ENCODE results near the gene FBXO36.
"Not testable (repeated sequence)": the region's sequence is repeated elsewhere in the genome, so short reads cannot be mapped to it uniquely, and the experiment has no call there.

Gene FBXO36

GRCh38 chr2:229910832-229911412 lies 11.4 kb upstream of the FBXO36 start:
- DNase-seq (ENCODE audit: low read depth), result peak; percentile 18

DNA sequence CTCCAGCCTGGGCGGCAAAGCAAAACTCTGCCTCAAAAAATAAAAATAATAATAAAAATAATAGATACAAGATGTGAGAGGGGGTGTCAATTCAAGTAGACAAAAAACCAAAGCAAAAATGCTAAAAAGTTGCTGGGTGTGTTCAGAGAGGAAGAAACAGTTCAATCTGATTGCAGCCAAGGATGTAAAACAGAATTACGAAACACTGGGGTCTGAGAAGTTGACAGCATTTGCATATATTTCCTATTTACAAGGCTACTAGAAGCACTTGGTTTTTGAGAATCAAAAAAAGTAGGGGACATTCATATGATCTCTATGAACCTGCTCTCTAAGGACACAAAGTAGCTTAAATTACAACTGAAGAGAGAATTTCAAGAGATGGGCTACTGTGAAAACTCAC lies 8.1 kb upstream of the FBXO36 start:
- DNase-seq (ENCODE audit: low read depth), result no peak

DNA sequence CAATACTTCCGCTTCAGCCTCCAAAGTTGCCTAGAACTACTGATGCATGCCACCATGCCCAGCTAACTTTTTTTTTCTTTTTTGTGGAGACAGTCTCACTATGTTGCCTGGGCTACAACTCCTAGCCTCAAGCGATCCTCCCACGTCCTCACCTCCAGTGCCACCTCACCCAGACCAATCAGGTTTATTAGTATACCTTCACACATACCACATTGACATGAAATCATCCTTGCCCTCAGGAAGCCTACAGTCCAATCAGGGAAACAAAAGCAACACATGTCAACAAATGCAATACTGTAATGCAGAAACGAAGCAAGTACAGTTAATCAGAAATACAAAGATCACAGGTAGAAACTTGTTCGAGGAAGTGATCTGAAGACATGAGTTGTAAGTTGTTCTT lies 4.5 kb upstream of the FBXO36 start:
- DNase-seq (ENCODE audit: low read depth), result no peak

DNA sequence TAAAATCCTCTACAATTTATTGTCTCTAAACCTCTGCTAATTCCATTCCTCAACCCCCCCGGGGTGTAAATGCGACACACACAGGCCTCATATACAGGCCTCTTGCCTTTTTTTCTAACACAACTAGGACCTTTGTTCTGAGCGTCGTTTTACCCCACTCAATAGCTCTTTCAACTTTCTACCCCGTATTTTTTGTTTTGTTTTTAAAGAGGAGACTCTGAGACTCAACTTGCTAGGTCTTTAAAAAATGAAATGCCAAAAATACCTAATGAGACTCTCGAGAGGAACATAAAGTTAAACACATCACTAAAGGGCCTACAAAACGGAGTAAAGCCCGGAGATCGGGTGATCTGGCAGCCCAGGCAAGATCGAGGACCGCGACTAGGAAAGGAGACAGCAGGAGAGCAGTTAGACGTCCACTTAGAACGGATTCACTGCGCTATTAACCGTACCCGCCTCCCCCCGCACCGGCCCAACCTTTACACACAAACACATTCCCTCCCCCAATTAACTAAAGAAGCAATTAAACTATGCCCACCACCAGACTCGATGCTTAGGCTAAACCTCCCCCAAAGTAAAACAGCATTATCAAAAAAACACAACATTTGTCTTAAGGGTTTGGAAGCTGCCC lies 2.2 kb upstream of the FBXO36 start:
- DNase-seq (ENCODE audit: low read depth), result peak; percentile 20

GRCh38 chr2:229921101-229921891 lies 1.0 kb upstream of the FBXO36 start:
- DNase-seq (ENCODE audit: low read depth), result peak; percentile 49

DNA sequence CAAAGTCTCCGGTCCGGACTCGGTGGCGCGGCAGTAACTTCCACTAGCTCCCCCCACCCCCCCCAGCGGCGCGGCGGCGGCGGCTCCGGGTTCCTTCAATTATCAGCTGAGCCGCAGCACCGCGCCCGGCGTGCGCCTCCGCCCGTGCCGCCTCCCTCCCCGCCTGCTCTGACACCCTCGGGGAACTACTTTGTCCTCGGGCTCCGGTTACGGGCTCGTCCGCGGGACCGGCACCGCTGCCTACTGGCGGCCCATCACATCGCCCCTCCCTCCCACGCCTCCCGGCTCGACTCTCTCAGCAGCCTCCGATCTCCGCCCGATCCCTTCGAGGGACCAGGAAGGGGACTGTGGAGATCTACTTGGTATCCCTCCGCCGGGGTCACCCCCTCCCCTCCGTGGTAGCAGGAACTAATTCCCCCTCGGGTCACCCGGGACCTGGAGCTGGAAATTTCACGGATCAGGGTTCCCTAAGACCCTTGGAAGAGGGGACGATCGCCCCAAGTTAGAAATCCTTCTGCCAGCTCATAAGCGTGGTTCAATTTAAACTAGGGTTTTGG lies 333 bp upstream of the FBXO36 start, which contains the start of gene TRIP12:
Gene TRIP12 (minus strand): TSS at position 118 of the 557 bp plus-strand sequence. CDS start 41,930 bp downstream, outside the sequence.
- DNase-seq (ENCODE audit: low read depth), result peak; percentile 82

GRCh38 chr2:229924541-229924940 lies 2.2 kb downstream of the FBXO36 start:
- not testable (repeated sequence) for DNase-seq (ENCODE audit: low read depth)

GRCh38 chr2:229925201-229925600 lies 2.9 kb downstream of the FBXO36 start:
- DNase-seq (ENCODE audit: low read depth), result no peak

DNA sequence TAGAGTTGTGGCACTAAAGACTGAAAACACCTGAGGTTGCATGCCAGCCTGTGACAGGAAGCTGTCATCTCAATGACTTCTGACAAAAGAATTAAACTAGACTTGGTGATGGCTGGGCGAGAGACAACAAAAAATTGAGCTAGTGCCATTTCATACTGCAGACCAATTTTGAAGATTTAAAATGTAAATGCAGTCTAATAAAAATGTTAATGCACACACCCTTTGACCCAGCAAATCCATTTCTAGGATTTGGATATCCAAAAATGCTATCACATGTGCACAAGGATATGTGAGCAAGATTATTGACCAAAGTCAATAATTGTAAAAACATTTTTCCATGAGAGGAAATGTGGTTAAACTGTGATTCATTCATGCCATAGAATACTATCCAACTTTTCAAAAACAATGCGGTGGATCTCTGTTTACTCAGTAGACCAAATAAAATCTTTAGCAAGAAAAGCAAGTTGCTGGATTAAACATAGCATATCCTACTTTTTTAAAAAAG lies 5.6 kb downstream of the FBXO36 start:
- DNase-seq (ENCODE audit: low read depth), result no peak

DNA sequence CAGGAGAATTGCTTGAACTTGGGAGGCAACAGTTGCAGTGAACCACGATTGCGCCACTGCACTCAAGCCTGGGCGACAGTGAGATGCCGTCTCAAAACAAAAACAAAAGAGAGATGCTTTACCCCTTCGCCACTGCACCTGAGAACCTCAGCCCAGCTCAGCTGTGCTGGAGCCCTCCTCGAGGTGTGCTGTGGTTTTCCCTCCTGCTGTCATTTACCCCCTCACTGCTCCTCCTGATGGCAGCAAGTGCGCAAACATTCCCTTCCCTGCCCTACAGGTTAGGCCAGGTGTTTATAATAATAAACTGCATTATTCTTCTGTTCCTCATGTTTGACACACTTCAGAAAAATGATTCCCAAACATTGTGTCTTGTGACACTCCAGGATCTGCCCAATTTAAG lies 8.4 kb downstream of the FBXO36 start:
- DNase-seq (ENCODE audit: low read depth), result no peak

- no peak for DNase-seq (ENCODE audit: low read depth)
Measured at GRCh38 chr2:229931241-229931640, 8.9 kb downstream of the FBXO36 start.

- no peak for DNase-seq (ENCODE audit: low read depth)
Measured at GRCh38 chr2:229937537-229937936, 15.2 kb downstream of the FBXO36 start.

DNA sequence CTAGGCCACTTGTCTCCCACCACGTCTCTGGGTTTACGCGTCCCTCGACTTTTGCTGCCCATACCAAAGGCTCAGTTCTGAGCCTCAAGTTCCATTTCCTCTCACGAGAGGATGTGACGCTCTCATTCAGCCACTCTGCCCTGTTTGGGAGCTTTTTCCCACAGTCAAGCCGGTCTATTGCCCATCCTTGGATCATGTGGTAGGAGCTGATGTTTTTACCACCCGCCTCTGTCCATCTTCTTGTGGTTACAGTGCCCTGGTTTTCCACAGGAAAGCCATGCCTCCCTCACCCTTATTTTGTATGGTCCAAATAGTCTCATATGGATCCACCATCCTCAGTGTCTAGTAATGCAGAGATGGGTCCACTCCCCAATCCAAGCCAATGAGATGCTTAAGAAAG lies 20.4 kb downstream of the FBXO36 start:
- no peak for DNase-seq (ENCODE audit: low read depth)

DNA sequence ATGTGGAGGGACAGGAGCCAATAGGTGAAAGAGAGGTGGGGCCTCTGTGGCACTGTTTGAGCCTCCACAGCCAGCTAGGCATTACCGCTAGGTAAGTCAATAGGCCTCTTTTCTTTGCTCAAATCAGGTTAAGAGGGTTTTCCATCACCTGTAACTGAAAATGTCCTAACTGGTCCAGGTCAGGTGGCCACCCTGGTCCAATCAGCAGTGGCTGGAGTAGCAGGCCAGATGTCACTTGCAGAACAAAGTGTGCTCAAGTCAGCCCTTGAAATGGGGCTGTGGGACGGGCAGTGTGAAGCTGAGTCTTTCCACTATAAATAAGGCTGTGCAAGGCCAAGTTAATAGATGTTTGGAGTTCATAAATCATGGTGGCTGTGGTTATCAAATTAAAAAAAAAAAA lies 20.9 kb downstream of the FBXO36 start:
- DNase-seq (ENCODE audit: low read depth), result no peak

DNA sequence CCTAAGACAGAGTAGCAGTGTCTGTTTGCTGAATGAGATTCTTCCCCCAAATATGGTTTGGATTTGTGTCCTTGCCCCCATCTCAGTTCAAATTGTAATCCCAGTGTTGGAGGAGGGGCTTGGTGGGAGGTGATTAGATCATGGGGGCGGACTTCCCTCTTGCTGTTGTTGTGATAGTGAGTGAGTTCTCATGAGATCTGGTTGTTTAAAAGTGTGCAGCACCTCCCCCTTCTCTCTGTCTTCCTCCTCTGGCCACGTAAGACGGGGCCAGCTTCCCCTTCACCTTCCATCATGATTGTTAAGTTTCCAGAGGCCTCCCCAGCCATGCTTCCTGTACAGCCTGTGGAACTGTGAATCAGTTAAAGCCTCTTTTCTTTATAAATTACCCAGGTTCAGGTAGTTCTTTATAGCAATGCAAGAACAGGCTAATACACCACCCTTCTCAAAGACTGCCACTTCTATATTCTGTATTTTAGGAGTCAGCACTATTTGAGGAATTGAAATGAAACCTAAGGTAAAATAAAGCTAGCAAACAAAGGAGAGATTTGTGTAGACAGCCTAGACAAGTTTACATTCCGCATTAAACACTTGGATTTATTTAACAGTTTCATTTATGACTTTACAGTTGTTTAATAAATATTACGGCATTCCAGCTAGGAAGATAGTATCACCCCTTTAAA lies 21.6 kb downstream of the FBXO36 start:
- DNase-seq (ENCODE audit: low read depth), result no peak

DNA sequence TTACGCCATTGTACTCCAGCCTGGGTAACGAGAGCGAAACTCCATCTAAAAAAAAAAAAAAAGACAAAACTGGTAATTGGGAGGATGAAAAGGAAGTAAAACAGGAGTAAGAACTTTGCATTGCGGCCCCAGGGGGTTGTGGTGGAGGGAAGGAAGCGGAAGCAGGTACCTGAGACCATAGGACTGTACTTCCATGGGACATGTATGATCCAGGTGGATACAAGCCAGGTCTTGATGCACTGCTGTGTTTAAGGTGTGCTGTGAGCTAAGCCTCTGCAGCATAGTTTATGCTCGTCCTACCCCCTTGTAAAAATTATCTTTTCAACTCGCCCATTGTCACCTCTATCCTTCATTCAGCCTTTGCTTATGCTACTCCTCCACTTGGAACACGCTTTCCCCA lies 23.7 kb downstream of the FBXO36 start:
- DNase-seq (ENCODE audit: low read depth), result no peak

DNA sequence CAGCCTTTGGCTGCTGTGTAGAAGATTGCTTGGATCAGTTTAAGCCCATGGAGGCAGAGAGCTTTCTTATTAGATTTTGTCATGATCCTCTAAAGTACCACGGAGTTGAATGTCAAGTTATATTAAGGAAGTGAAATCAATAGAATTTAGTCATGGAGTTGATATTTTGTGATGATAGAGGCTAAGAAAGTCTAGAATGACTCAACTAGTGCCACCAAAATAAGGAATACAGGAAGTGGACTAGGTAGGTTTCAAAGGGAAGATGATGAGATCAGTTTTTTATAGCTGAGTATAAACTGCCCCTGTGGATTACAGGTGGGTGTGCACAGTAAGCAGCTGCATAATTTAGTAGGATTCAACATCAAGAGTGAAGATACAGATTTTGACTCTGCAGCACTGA lies 25.2 kb downstream of the FBXO36 start:
- DNase-seq (ENCODE audit: low read depth), result no peak

DNA sequence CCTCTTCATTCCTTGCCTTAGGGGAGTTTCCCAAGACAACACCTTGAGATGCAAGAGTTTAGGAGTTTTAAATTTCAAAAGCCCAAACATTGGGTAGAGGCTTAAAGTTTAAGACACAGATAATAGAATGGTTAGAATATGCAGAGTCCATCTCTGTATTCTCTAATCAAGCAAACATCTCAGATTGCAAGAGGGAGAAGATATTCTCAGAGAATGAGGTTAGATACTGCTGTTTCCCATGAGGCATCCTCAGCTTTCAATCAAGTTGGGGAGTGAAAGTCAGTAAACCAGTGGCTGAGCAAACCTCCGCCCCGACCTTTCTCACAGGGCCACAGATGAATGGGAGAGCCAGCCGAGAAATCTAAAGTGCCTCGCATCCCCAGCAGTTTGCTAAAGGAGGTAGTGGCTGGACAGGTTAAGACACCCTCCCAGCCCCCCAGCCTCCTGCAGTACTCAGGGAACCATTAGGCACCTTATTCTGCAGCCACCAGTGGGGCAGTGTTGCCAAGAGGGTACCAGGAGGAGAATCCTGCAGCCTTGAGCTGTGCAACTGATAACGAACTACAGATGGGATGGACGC lies 30.0 kb downstream of the FBXO36 start:
- no peak for DNase-seq (ENCODE audit: low read depth)

- no peak for DNase-seq (ENCODE audit: low read depth)
Measured at GRCh38 chr2:229955663-229956062, 33.4 kb downstream of the FBXO36 start.

DNA sequence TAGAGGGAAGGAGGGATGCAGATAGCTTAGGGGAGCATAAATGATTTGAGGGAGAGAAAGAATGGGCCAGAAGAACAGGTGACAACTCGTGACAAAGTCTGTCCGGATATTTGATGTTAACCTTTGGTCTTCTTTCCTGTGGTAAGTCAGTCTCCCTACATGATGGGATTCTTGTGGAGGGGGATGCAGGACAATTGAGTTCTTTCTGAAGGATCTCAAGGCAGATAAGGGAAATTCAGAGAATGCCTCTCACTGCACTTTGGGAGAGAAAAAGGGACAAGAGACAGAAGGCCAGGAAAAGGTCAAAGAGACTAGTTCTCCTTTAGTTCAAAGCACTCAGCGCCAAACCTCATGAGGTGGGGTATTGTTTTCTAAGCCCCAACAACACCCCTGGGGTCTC lies 34.2 kb downstream of the FBXO36 start:
- DNase-seq (ENCODE audit: low read depth), result no peak

DNA sequence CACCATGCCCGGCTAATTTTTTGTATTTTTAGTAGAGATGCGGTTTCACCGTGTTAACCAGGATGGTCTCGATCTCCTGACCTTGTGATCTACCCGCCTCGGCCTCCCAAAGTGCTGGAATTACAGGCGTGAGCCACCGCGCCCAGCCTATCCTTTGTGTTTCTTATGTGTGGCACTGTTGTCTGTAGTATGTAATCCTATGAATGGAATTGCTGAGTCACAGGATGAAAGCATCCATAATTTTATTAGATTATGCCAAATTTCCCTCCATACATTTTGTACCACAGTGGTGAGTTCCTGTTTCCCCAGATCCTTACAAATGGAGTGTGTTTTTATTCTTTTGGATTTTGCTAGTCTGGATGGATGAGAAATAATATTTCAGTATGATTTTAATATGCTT lies 41.3 kb downstream of the FBXO36 start:
- DNase-seq (ENCODE audit: low read depth), result not testable (repeated sequence)

DNA sequence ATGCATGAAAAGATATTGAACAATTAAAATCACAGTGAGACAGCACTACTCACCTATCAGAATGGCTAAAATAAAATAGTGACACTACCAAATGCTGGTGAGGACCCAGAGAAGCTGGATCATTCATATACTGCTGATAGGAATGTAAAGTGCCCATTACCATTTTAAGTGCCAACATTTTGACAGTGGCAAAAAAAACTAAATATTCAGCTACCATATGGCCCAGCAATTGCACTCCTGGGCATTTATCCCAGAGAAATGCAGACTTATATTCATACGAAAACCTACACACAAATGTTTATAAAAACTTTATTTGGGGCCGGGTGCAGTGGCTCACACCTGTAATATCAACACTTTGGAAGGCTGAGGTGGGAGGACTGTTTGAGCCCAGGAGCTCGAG lies 47.6 kb downstream of the FBXO36 start:
- no peak for DNase-seq (ENCODE audit: low read depth)
